NCI-H82 treated with DMSO at 0.1 percent for 48 hours (cell line): ENCODE results near the gene EIF2S2.

Experiments
- DNase-seq: peaks from one replicate; lab custom pipeline; 2025; ENCODE audit not compliant: unreplicated experiment; lab: John Stamatoyannopoulos, UW

EIF2S2 gene

GRCh38 chr20:34065260-34065659, 46.8 kb downstream of the EIF2S2 start:
- no peak for DNase-seq

- no peak for DNase-seq
Observed at GRCh38 chr20:34064286-34064685, 47.8 kb downstream of the EIF2S2 start.

- DNase-seq, result no peak
Observed at GRCh38 chr20:34062570-34063482, 49.2 kb downstream of the EIF2S2 start.

- no peak for DNase-seq
Observed at GRCh38 chr20:34061695-34062094, 50.3 kb downstream of the EIF2S2 start.

- DNase-seq, result no peak
Observed at GRCh38 chr20:34060970-34061369, 51.1 kb downstream of the EIF2S2 start.

- DNase-seq, result peak; percentile 43
Observed at GRCh38 chr20:34058831-34059230, 53.2 kb downstream of the EIF2S2 start.

- no peak for DNase-seq
Observed at GRCh38 chr20:34055290-34055689, 56.8 kb downstream of the EIF2S2 start.

- DNase-seq, result no peak
Observed at GRCh38 chr20:34052414-34052813, 59.6 kb downstream of the EIF2S2 start.

GRCh38 chr20:34049897-34050695, 61.9 kb downstream of the EIF2S2 start:
- no peak for DNase-seq

GRCh38 chr20:34049389-34049788, 62.7 kb downstream of the EIF2S2 start:
- no peak for DNase-seq

- DNase-seq, result no peak
Observed at GRCh38 chr20:34047917-34048316, 64.1 kb downstream of the EIF2S2 start.

- no peak for DNase-seq
Observed at GRCh38 chr20:34047010-34047687, 64.9 kb downstream of the EIF2S2 start.

GRCh38 chr20:34045930-34046725, 65.9 kb downstream of the EIF2S2 start:
- DNase-seq, result no peak

- DNase-seq, result no peak
Observed at GRCh38 chr20:34045294-34045693, 66.7 kb downstream of the EIF2S2 start.

GRCh38 chr20:34043025-34043424, 69.0 kb downstream of the EIF2S2 start:
- no peak for DNase-seq

GRCh38 chr20:34042262-34042661, 69.8 kb downstream of the EIF2S2 start:
- DNase-seq, result no peak

- DNase-seq, result no peak
Observed at GRCh38 chr20:34041226-34041625, 70.8 kb downstream of the EIF2S2 start.

GRCh38 chr20:34040300-34040995, 71.6 kb downstream of the EIF2S2 start:
- peak; percentile 57 for DNase-seq
